HCT116 (cell line): ENCODE results near the gene CSHL1.

ENCODE experiments used
- EZH2 ChIP-seq: fragments of 200-600 bp; sonication (generic); IDR thresholded peaks from 2 replicates; pipeline ENCODE4 v1.6.1; 2017; ENCODE audit warnings: antibody characterized with exemption, mixed run types
- JUND ChIP-seq: IDR thresholded peaks from 2 replicates; pipeline ENCODE4 v1.6.1; 2012
- POLR2A ChIP-seq: IDR thresholded peaks from 2 replicates; pipeline ENCODE4 v1.7.0; 2011; ENCODE audit warnings: borderline replicate concordance; ENCODE audit not compliant: insufficient read depth, insufficient read length; ENCODE audit errors: extremely low read depth
- POLR2AphosphoS5 ChIP-seq: IDR thresholded peaks from 2 replicates; pipeline ENCODE4 v1.6.1; 2011; ENCODE audit warnings: mild to moderate bottlenecking, low read depth, low read length, moderate library complexity
- SIN3A ChIP-seq: IDR thresholded peaks from 2 replicates; pipeline ENCODE4 v1.6.1; 2012; ENCODE audit warnings: low read depth
- YY1 ChIP-seq: IDR thresholded peaks from 2 replicates; pipeline ENCODE4 v1.6.1; 2011; ENCODE audit warnings: low read length, low read depth, moderate library complexity, mild to moderate bottlenecking; ENCODE audit not compliant: insufficient replicate concordance; ENCODE audit errors: extremely low read depth
- TF ChIP-seq, protein P1 (sequence below), 3 experiments: fragments of 200-600 bp in 1 of 3; sonication (generic) in 1 of 3; IDR thresholded peaks in 2 of 3; conservative IDR thresholded peaks in 1 of 3; 2 replicates each; pipeline ENCODE4 v1.5.1; 2012 to 2017; ENCODE audit warnings: low read depth in 2 of 3, low read length in 2 of 3, antibody characterized with exemption in 1 of 3, borderline replicate concordance in 1 of 3, control low read depth in 1 of 3, mild to moderate bottlenecking in 1 of 3, mixed read lengths in 1 of 3, mixed run types in 1 of 3, moderate library complexity in 1 of 3; ENCODE audit not compliant: insufficient read depth in 1 of 3
- TF ChIP-seq, protein P2 (sequence below): IDR thresholded peaks from 2 replicates; pipeline ENCODE4 v1.6.1; 2012
- TF ChIP-seq, protein P3 (sequence below): IDR thresholded peaks from 2 replicates; pipeline ENCODE4 v1.6.1; 2011; ENCODE audit warnings: mild to moderate bottlenecking, low read length, moderate library complexity; ENCODE audit not compliant: insufficient replicate concordance; ENCODE audit errors: extremely low read depth

DNA sequence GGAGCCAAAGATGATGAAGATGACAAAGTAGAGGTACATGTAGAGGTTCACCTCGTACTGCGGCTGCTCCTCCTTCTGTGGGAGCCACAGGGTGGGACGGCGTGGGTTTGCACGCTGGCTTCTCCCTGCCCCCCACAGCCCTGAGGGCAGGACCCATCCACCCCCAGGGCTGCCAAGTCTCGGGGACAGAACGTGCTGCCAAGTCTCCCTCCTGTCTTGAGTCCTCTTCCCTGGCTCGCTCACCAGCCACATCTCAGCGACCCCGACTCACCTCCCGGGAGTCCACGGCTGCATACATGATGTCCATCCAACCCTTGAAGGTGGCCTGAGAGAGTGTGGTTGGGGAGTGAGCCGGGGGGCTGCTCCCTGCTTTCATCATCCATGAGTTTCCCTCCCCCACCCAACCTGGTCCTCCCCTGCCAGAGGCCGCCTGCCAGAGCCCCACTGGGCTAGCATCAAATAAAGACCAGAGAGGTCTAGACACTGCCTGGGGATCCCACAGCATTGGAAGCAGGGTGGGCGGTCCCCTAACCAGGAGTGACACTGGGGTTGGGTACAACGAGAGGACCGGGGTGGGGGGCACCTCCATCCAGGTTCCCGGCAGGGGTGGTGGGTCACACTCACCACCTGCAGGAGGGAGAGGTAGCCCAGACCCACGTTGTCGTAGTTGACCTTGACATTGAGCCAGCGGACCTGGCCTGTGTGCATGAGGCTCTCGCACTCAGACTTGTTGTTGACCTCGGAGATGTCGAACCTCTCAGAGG is 33.9 kb upstream of the CSHL1 start:
- no peak for TF ChIP-seq EZH2
- TF ChIP-seq, protein P1, sequence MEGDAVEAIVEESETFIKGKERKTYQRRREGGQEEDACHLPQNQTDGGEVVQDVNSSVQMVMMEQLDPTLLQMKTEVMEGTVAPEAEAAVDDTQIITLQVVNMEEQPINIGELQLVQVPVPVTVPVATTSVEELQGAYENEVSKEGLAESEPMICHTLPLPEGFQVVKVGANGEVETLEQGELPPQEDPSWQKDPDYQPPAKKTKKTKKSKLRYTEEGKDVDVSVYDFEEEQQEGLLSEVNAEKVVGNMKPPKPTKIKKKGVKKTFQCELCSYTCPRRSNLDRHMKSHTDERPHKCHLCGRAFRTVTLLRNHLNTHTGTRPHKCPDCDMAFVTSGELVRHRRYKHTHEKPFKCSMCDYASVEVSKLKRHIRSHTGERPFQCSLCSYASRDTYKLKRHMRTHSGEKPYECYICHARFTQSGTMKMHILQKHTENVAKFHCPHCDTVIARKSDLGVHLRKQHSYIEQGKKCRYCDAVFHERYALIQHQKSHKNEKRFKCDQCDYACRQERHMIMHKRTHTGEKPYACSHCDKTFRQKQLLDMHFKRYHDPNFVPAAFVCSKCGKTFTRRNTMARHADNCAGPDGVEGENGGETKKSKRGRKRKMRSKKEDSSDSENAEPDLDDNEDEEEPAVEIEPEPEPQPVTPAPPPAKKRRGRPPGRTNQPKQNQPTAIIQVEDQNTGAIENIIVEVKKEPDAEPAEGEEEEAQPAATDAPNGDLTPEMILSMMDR (IDR thresholded peaks at IDR 0.05 in 2 of 3, conservative IDR thresholded peaks at IDR 0.05 in 1 of 3; ENCODE audit: borderline replicate concordance in 1 of 3, insufficient read depth in 1 of 3, low read depth in 2 of 3, low read length in 2 of 3): no peak
- TF ChIP-seq YY1: no peak
- no peak for TF ChIP-seq POLR2A
- TF ChIP-seq, protein P2, sequence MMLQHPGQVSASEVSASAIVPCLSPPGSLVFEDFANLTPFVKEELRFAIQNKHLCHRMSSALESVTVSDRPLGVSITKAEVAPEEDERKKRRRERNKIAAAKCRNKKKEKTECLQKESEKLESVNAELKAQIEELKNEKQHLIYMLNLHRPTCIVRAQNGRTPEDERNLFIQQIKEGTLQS: no peak
- no peak for TF ChIP-seq SIN3A
- TF ChIP-seq POLR2AphosphoS5: no peak
- TF ChIP-seq JUND: no peak
- TF ChIP-seq, protein P3, sequence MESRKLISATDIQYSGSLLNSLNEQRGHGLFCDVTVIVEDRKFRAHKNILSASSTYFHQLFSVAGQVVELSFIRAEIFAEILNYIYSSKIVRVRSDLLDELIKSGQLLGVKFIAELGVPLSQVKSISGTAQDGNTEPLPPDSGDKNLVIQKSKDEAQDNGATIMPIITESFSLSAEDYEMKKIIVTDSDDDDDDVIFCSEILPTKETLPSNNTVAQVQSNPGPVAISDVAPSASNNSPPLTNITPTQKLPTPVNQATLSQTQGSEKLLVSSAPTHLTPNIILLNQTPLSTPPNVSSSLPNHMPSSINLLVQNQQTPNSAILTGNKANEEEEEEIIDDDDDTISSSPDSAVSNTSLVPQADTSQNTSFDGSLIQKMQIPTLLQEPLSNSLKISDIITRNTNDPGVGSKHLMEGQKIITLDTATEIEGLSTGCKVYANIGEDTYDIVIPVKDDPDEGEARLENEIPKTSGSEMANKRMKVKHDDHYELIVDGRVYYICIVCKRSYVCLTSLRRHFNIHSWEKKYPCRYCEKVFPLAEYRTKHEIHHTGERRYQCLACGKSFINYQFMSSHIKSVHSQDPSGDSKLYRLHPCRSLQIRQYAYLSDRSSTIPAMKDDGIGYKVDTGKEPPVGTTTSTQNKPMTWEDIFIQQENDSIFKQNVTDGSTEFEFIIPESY: no peak
